Right lobe of liver (tissue), 6 donors: ENCODE data around the gene SLC26A8. TPM values are rescaled to one million over a fixed set of nuclear protein-coding genes. Genes with fewer than 3 reads are reported as not detected.

ENCODE experiments used
- ATAC-seq, 4 donors: fragments of 200-7000 bp; cut with Tn5 transposase; one replicate each; pipeline ENCODE4 v1.9.1; 2020; ENCODE audit warnings: mild to moderate bottlenecking in 4 of 4, moderate library complexity in 4 of 4
- DNase-seq, 3 donors: peaks; one replicate each; pipeline ENCODE4 v3.0.0-alpha.2; 2020
- H3K27ac ChIP-seq, 3 donors: fragments of 200-600 bp; one replicate each; pipeline ENCODE4 v1.8.0; 2022
- H3K27me3 ChIP-seq, 2 donors: fragments of 200-600 bp; one replicate each; pipeline ENCODE4 v1.8.0; 2022
- H3K36me3 ChIP-seq, 4 donors: fragments of 200-600 bp; sonication (generic) in 1 of 4; one replicate each; pipeline versions ENCODE4 v1.5.1 to v1.8.0; 2017 to 2022; ENCODE audit warnings: control low read depth in 1 of 4
- H3K4me1 ChIP-seq, 4 donors: fragments of 200-600 bp; sonication (generic) in 1 of 4; one replicate each; pipeline versions ENCODE4 v1.5.1 to v1.8.0; 2017 to 2022; ENCODE audit warnings: control low read depth in 1 of 4
- H3K4me3 ChIP-seq, 3 donors: fragments of 200-600 bp; one replicate each; pipeline ENCODE4 v1.8.0; 2022
- H3K9me3 ChIP-seq, 4 donors: fragments of 200-600 bp; sonication (generic) in 1 of 4; one replicate each; pipeline versions ENCODE4 v1.5.1 to v1.8.0; 2017 to 2022; ENCODE audit warnings: control low read depth in 1 of 4
- POLR2A ChIP-seq: fragments of 450-650 bp; IDR thresholded peaks from one replicate; pipeline ENCODE4 v1.6.1; 2017; ENCODE audit warnings: antibody characterized with exemption, mild to moderate bottlenecking
- WGBS: methylation state at CpG from one replicate; pipeline ENCODE4 v1.1.6; 2018; ENCODE audit warnings: low coverage, low lambda C conversion rate; ENCODE audit not compliant: insufficient coverage; ENCODE audit errors: missing lambda C conversion rate; 5-methylcytosine and 5-hydroxymethylcytosine counted together
- intact Hi-C, 2 donors: fragments of 100-400 bp; cut with DNase I; formaldehyde crosslinking; loops; one replicate each; pipeline versions ENCODE4 v1.11.2 to v1.14.1; 2022
- total RNA-seq, 6 experiments: library from RNA; depleted of rRNA in 2 of 6; stranded (reverse); fragments of >200 nt in 2 of 6; fragmentation: NEBNext Ultra II Directional in 3 of 6; extraction: Animal tissue kit (Norgen Biotek cat#: 25700) in 3 of 6; gene quantifications; one replicate each; pipeline versions ENCODE4 v1.1.0 to v1.2.4, GENCODE V29; 2016 to 2023
- TF ChIP-seq, protein P1 (sequence below), 4 donors: fragments of 200-600 bp in 3 of 4; fragments of 450-650 bp in 1 of 4; IDR thresholded peaks; one replicate each; pipeline versions ENCODE4 v1.5.1 to v1.8.0; 2016 to 2022; ENCODE audit warnings: antibody characterized with exemption in 4 of 4, mild to moderate bottlenecking in 2 of 4
- donor health status: DM: no; HTN: yes; CAD: no.
- donor health status: DM: no; HTN: no; CAD: no.
- donor health status: DM: no; HTN: no; CAD: no.
- donor health status: DM: no; HTN: yes; CAD: no.
- donor health status: DM: no; HTN: yes; CAD: no.

The SLC26A8 gene
- total RNA-seq, 6 experiments from 2014 or later, result 0.06 to 0.33 (median 0.09) TPM

- DNase-seq, result no peak
- no peak overlapping the region for H3K27ac ChIP-seq
- TF ChIP-seq, protein P1, sequence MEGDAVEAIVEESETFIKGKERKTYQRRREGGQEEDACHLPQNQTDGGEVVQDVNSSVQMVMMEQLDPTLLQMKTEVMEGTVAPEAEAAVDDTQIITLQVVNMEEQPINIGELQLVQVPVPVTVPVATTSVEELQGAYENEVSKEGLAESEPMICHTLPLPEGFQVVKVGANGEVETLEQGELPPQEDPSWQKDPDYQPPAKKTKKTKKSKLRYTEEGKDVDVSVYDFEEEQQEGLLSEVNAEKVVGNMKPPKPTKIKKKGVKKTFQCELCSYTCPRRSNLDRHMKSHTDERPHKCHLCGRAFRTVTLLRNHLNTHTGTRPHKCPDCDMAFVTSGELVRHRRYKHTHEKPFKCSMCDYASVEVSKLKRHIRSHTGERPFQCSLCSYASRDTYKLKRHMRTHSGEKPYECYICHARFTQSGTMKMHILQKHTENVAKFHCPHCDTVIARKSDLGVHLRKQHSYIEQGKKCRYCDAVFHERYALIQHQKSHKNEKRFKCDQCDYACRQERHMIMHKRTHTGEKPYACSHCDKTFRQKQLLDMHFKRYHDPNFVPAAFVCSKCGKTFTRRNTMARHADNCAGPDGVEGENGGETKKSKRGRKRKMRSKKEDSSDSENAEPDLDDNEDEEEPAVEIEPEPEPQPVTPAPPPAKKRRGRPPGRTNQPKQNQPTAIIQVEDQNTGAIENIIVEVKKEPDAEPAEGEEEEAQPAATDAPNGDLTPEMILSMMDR (IDR thresholded peaks at IDR 0.05), result no peak
- no peak for TF ChIP-seq POLR2A
- H3K4me3 ChIP-seq, result no peak overlapping the region
- no peak for ATAC-seq
- intact Hi-C loops, result no loop called here
- H3K27me3 ChIP-seq, result no peaks in the 10 kb centered on the region
- H3K9me3 ChIP-seq, result no peaks in the 10 kb centered on the region
- H3K36me3 ChIP-seq, result no peaks in the 10 kb centered on the region
- 93% methylated on average over 4 of the region's 4 CpGs for WGBS
- H3K4me1 ChIP-seq, result peaks cover 0 to 21% (median 2%) of the 10 kb centered on the region in 4 donors
These were observed 124.0 kb downstream of the SLC26A8 start for GRCh38 chr6:35900448-35900847.

GRCh38 chr6:35898003-35898402, 126.4 kb downstream of the SLC26A8 start:
- Histone ChIP-seq H3K4me3 (no peak overlapping the region), H3K36me3 (no peaks in the 10 kb centered on the region), H3K27ac (no peak overlapping the region), H3K27me3 (no peaks in the 10 kb centered on the region), H3K9me3 (no peaks in the 10 kb centered on the region), H3K4me1 (no peaks in the 10 kb centered on the region)
- DNase-seq (no peak), ATAC-seq (no peak)
- TF ChIP-seq, protein P1 (IDR thresholded peaks at IDR 0.05), result no peak
- no peak for TF ChIP-seq POLR2A
- 100% methylated on average over 2 of the region's 2 CpGs for WGBS
- intact Hi-C loops, result no loop called here

DNA sequence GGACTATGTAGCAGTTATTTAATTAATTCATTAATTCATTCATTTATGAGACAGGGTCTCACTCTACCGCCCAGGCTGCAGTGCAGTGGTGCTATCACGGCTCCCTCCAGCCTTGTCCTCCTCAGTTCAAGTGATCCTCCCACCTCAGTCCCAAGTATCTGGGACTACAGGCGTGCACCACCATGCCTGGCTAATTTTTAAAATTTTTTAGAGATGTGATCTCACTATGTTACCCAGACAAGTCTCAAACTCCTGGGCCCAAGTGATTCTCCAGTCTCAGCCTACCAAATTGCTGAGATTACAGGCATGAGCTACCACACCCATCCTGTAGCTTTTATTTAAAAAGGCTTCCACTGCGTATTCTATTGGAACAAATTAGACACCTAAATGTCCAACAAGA, 127.0 kb downstream of the SLC26A8 start:
- H3K27ac ChIP-seq, result no peak overlapping the region
- no peaks in the 10 kb centered on the region for H3K27me3 ChIP-seq
- TF ChIP-seq, protein P1 (IDR thresholded peaks at IDR 0.05), result no peak
- no peak for TF ChIP-seq POLR2A
- intact Hi-C loops, result no loop called here
- no peaks in the 10 kb centered on the region for H3K4me1 ChIP-seq
- WGBS, result 86% methylated on average over 3 of the region's 4 CpGs
- no peaks in the 10 kb centered on the region for H3K36me3 ChIP-seq
- ATAC-seq (no peak), DNase-seq (no peak)
- no peak overlapping the region for H3K4me3 ChIP-seq
- H3K9me3 ChIP-seq, result no peaks in the 10 kb centered on the region

GRCh38 chr6:35897036-35897435, 127.4 kb downstream of the SLC26A8 start:
- H3K9me3 ChIP-seq, result no peaks in the 10 kb centered on the region
- WGBS, result 94% methylated on average over 3 of the region's 3 CpGs

More at GRCh38 chr6:35897036-35897435, 127.4 kb downstream of the SLC26A8 start:
- TF ChIP-seq, protein P1 (IDR thresholded peaks at IDR 0.05), result no peak
- TF ChIP-seq POLR2A, result no peak
- no peak overlapping the region for H3K27ac ChIP-seq
- H3K4me1 ChIP-seq, result no peaks in the 10 kb centered on the region
- H3K27me3 ChIP-seq, result no peaks in the 10 kb centered on the region
- no peak for DNase-seq
- no peak overlapping the region for H3K4me3 ChIP-seq
- no peak for ATAC-seq
- intact Hi-C loops, result no loop called here
- no peaks in the 10 kb centered on the region for H3K36me3 ChIP-seq
